H1 (cell line): Measurements from ENCODE around the gene CDC40. TPM values are rescaled to one million over a fixed set of nuclear protein-coding genes. Genes with fewer than 3 reads are reported as not detected.

Experiments used
- CTCF ChIA-PET: fragments of 300-600 bp; sonication (Branson Sonifier 250); formaldehyde crosslinking; loops from one replicate; lab custom pipeline; 2021; ENCODE audit not compliant: partially characterized antibody; lab: Charles Lee
- POLR2A ChIA-PET: fragments of 300-600 bp; sonication (Branson Sonifier 250); formaldehyde crosslinking; loops from one replicate; lab custom pipeline; 2021; ENCODE audit warnings: inconsistent platforms; ENCODE audit not compliant: partially characterized antibody; lab: Charles Lee
- DNase-seq, 2 experiments: peaks; one replicate each; pipeline versions ENCODE4 v3.0.0 to v3.0.0-alpha.2; 2010 to 2022; ENCODE audit warnings: low spot score in 2 of 2, low read depth in 1 of 2, mixed read lengths in 1 of 2
- FAIRE-seq: peaks from 2 replicates; lab custom pipeline; 2011; peaks lifted over from hg19 to GRCh38; lab: Jason Lieb, UNC
- H2AFZ ChIP-seq: 2 replicates; pipeline ENCODE4 v1.8.1; 2012; ENCODE audit warnings: low read length, inconsistent platforms
- H2AK5ac ChIP-seq: 2 replicates; pipeline ENCODE4 v1.6.1; 2013; ENCODE audit warnings: low read depth, low read length
- H2BK120ac ChIP-seq: replicated peaks from 2 replicates; pipeline ENCODE3; 2013; ENCODE audit warnings: low read depth, low read length, inconsistent platforms
- H2BK12ac ChIP-seq: 2 replicates; pipeline ENCODE4 v1.6.1; 2013; ENCODE audit warnings: low read depth, low read length
- H2BK15ac ChIP-seq: 2 replicates; pipeline ENCODE4 v1.6.1; 2013; ENCODE audit warnings: low read length
- H2BK20ac ChIP-seq: 2 replicates; pipeline ENCODE4 v1.6.1; 2013; ENCODE audit warnings: low read length
- H2BK5ac ChIP-seq: 2 replicates; pipeline ENCODE4 v1.6.1; 2013; ENCODE audit warnings: low read depth, low read length
- H3K14ac ChIP-seq: 2 replicates; pipeline ENCODE4 v1.6.1; 2013; ENCODE audit warnings: inconsistent platforms; ENCODE audit not compliant: insufficient read length
- H3K18ac ChIP-seq: 2 replicates; pipeline ENCODE4 v1.6.1; 2013; ENCODE audit warnings: low read length; ENCODE audit errors: extremely low read depth
- H3K23ac ChIP-seq: 2 replicates; pipeline ENCODE4 v1.6.1; 2013; ENCODE audit warnings: inconsistent platforms; ENCODE audit not compliant: insufficient read length
- H3K23me2 ChIP-seq: 2 replicates; pipeline ENCODE4 v1.6.1; 2013; ENCODE audit warnings: low read depth, low read length
- H3K27ac ChIP-seq: 2 replicates; pipeline ENCODE4 v1.6.1; 2011; ENCODE audit warnings: low read depth, low read length, inconsistent platforms
- H3K27me3 ChIP-seq, 4 experiments: replicated peaks in 1 of 4; 1 replicate in 1 of 4; 2 replicates in 3 of 4; pipeline versions ENCODE4 v1.6.1 to v1.8.1; 2011 to 2013; ENCODE audit warnings: low read length in 3 of 4, mild to moderate bottlenecking in 3 of 4, inconsistent platforms in 2 of 4, mixed read lengths in 2 of 4, moderate library complexity in 1 of 4; ENCODE audit not compliant: control insufficient read depth in 3 of 4, insufficient read depth in 3 of 4; ENCODE audit errors: extremely low read depth in 1 of 4
- H3K36me3 ChIP-seq, 4 experiments: 2 replicates each; pipeline versions ENCODE4 v1.6.1 to v1.8.1; 2011 to 2013; ENCODE audit warnings: mild to moderate bottlenecking in 4 of 4, low read length in 3 of 4, moderate library complexity in 2 of 4, control low read depth in 1 of 4, inconsistent platforms in 1 of 4; ENCODE audit not compliant: insufficient read depth in 4 of 4, control insufficient read depth in 2 of 4
- H3K4ac ChIP-seq: replicated peaks from 2 replicates; pipeline ENCODE3; 2013; ENCODE audit warnings: low read length, low read depth, mixed read lengths, inconsistent platforms; ENCODE audit not compliant: insufficient read length
- H3K4me1 ChIP-seq, 4 experiments: replicated peaks in 1 of 4; 1 replicate in 1 of 4; 2 replicates in 3 of 4; pipeline versions ENCODE4 v1.6.1 to v1.8.1; 2011 to 2013; ENCODE audit warnings: low read length in 3 of 4, inconsistent platforms in 2 of 4, mixed read lengths in 1 of 4; ENCODE audit not compliant: insufficient read depth in 4 of 4, control insufficient read depth in 3 of 4
- H3K4me2 ChIP-seq, 2 experiments: 2 replicates each; pipeline versions ENCODE4 v1.6.1 to v1.8.1; 2011 to 2013; ENCODE audit warnings: low read depth in 2 of 2, low read length in 2 of 2, control low read depth in 1 of 2, inconsistent platforms in 1 of 2, mild to moderate bottlenecking in 1 of 2; ENCODE audit not compliant: insufficient read depth in 1 of 2
- H3K4me3 ChIP-seq, 4 experiments: fragments of 200-600, 300-600 bp in 1 of 4; sonication (generic), shearing (Covaris generic), sonication (Bioruptor Twin) in 1 of 4; 2 replicates each; pipeline versions ENCODE4 v1.5.1 to v1.8.1; 2011 to 2016; ENCODE audit warnings: low read length in 4 of 4, low read depth in 3 of 4, control low read depth in 2 of 4, inconsistent platforms in 2 of 4, mild to moderate bottlenecking in 2 of 4, mixed read lengths in 1 of 4, moderate library complexity in 1 of 4; ENCODE audit not compliant: insufficient read depth in 2 of 4; ENCODE audit errors: extremely low read depth in 1 of 4
- H3K56ac ChIP-seq: replicated peaks from 2 replicates; pipeline ENCODE3; 2013; ENCODE audit warnings: low read depth, mild to moderate bottlenecking, mixed read lengths, low read length, inconsistent platforms; ENCODE audit not compliant: insufficient read length
- H3K79me1 ChIP-seq: 2 replicates; pipeline ENCODE4 v1.6.1; 2013; ENCODE audit warnings: low read depth, low read length, control low read depth
- H3K79me2 ChIP-seq, 2 experiments: 2 replicates each; pipeline versions ENCODE4 v1.6.1 to v1.8.1; 2012 to 2013; ENCODE audit warnings: low read length in 2 of 2, mild to moderate bottlenecking in 2 of 2, inconsistent platforms in 1 of 2; ENCODE audit not compliant: insufficient read depth in 2 of 2, control insufficient read depth in 1 of 2
- H3K9ac ChIP-seq, 4 experiments: replicated peaks in 1 of 4; 1 replicate in 1 of 4; 2 replicates in 3 of 4; pipeline versions ENCODE4 v1.6.1 to v1.8.1; 2011 to 2013; ENCODE audit warnings: low read depth in 3 of 4, low read length in 3 of 4, control low read depth in 2 of 4, mild to moderate bottlenecking in 2 of 4, moderate library complexity in 2 of 4, inconsistent platforms in 1 of 4; ENCODE audit errors: extremely low read depth in 1 of 4
- H3K9me3 ChIP-seq, 2 experiments: 2 replicates each; pipeline versions ENCODE4 v1.6.1 to v1.8.1; 2012 to 2013; ENCODE audit warnings: mild to moderate bottlenecking in 2 of 2, moderate library complexity in 2 of 2, control low read depth in 1 of 2, inconsistent platforms in 1 of 2, low read depth in 1 of 2, low read length in 1 of 2, mixed read lengths in 1 of 2; ENCODE audit not compliant: insufficient read depth in 2 of 2
- H4K20me1 ChIP-seq, 2 experiments: replicated peaks in 1 of 2; 2 replicates each; pipeline versions ENCODE3 to v1.8.1; 2011 to 2013; ENCODE audit warnings: inconsistent platforms in 2 of 2, low read length in 2 of 2, mild to moderate bottlenecking in 1 of 2; ENCODE audit not compliant: insufficient read depth in 2 of 2, control insufficient read depth in 1 of 2
- H4K5ac ChIP-seq: 2 replicates; pipeline ENCODE4 v1.6.1; 2013; ENCODE audit warnings: low read length, low read depth, mixed read lengths, inconsistent platforms; ENCODE audit not compliant: insufficient read length
- H4K8ac ChIP-seq: 2 replicates; pipeline ENCODE4 v1.8.0; 2013; ENCODE audit warnings: mild to moderate bottlenecking, moderate library complexity, low read length, inconsistent platforms; ENCODE audit not compliant: insufficient read depth; ENCODE audit errors: extremely low read depth
- H4K91ac ChIP-seq: replicated peaks from 2 replicates; pipeline ENCODE3; 2013; ENCODE audit warnings: low read length, mixed read lengths, inconsistent platforms; ENCODE audit not compliant: insufficient read length
- ASH2L ChIP-seq: fragments of 200-600, 300-600 bp; sonication (generic); IDR thresholded peaks from one replicate; pipeline ENCODE4 v1.7.1; 2017; ENCODE audit warnings: low read length
- RNF2 ChIP-seq: fragments of 200-900, 300-1000 bp; sonication (generic); IDR thresholded peaks from 2 replicates; pipeline ENCODE4 v1.7.1; 2016; ENCODE audit warnings: borderline replicate concordance, low read depth, mild to moderate bottlenecking, antibody characterized with exemption, low read length; ENCODE audit not compliant: poor library complexity, severe bottlenecking; ENCODE audit errors: missing control alignments
- SIN3A ChIP-seq, 2 experiments: IDR thresholded peaks in 1 of 2; conservative IDR thresholded peaks in 1 of 2; 2 replicates each; pipeline ENCODE4 v1.6.1; 2011 to 2012; ENCODE audit warnings: low read length in 2 of 2, improper control_type of control experiment in 1 of 2, low read depth in 1 of 2, mild to moderate bottlenecking in 1 of 2
- ZNF274 ChIP-seq: IDR thresholded peaks from 2 replicates; pipeline ENCODE4 v1.7.0; 2012; ENCODE audit warnings: low read length, borderline replicate concordance; ENCODE audit errors: extremely low read depth
- WGBS, 2 experiments: shearing (Covaris generic) in 1 of 2; methylation state at CpG; one replicate each; pipeline versions ENCODE4 v1.1.6 to v1.1.7; 2013 to 2015; ENCODE audit warnings: low lambda C conversion rate in 2 of 2, mixed read lengths in 2 of 2, inconsistent platforms in 1 of 2, low coverage in 1 of 2, missing lambda C conversion rate in 1 of 2; ENCODE audit not compliant: insufficient replicate concordance in 2 of 2, insufficient coverage in 1 of 2, insufficient read length in 1 of 2; ENCODE audit errors: extremely low coverage in 1 of 2, missing lambda C conversion rate in 1 of 2; 5-methylcytosine and 5-hydroxymethylcytosine counted together
- polyA plus RNA-seq, 7 experiments: library from polyadenylated mRNA; depleted of rRNA in 3 of 7; stranded (reverse) in 5 of 7; unstranded in 2 of 7; fragments of >200 nt in 5 of 7; fragments of 200-250 nt in 2 of 7; gene quantifications; 1 replicate in 5 of 7; 2 replicates in 1 of 7; 4 replicates in 1 of 7; pipeline versions ENCODE4 v1.2.1 to v1.2.3, GENCODE V29; 2011 to 2013; ENCODE audit warnings: missing spikeins in 2 of 7, mixed read lengths in 2 of 7
- total RNA-seq: library from RNA; stranded (reverse); fragmentation: NEBNext Ultra II Directional; extraction: Animal tissue kit (Norgen Biotek cat#: 25700); gene quantifications from 2 replicates; pipeline ENCODE4 v1.2.1, GENCODE V29; 2021

Gene CDC40
- total and polyA plus RNA-seq, 2 of the 8 experiments (the other 6 are each of a cell fraction or from before 2014, with no cell fraction given), result 7.3 to 27.2 TPM

GRCh38 chr6:110211753-110212152, 31.5 kb downstream of the CDC40 start:
- H3K36me3 ChIP-seq, result peaks cover 4 to 57% (median 20%) of the 10 kb centered on the region in 4 experiments; a peak in 7 of 8 replicates
- no peak overlapping the region for H3K14ac ChIP-seq
- H4K91ac ChIP-seq, result no peak overlapping the region
- no peaks in the 10 kb centered on the region for H4K20me1 ChIP-seq
- no peak overlapping the region for H3K4me3 ChIP-seq
- no peak overlapping the region for H3K4me2 ChIP-seq
- no peak overlapping the region for H2AFZ ChIP-seq
- H4K5ac ChIP-seq, result no peak overlapping the region
- H3K23me2 ChIP-seq, result no peaks in the 10 kb centered on the region
- no peaks in the 10 kb centered on the region for H3K79me2 ChIP-seq
- FAIRE-seq (no peak), DNase-seq (no peak)
- H2BK20ac ChIP-seq, result no peak overlapping the region
- H3K79me1 ChIP-seq, result no peaks in the 10 kb centered on the region
- H3K4me1 ChIP-seq, result no peaks in the 10 kb centered on the region
- H3K27ac ChIP-seq, result no peak overlapping the region
- 92% methylated on average over 1 of the region's 1 CpG; no CpG with 5 or more reads in 1 of the 2 experiments for WGBS, 2 experiments
- H2BK12ac ChIP-seq, result no peak overlapping the region
- H3K4ac ChIP-seq, result no peak overlapping the region
- H3K9me3 ChIP-seq, result no peaks in the 10 kb centered on the region
- no peak overlapping the region for H2AK5ac ChIP-seq
- no peak overlapping the region for H4K8ac ChIP-seq
- no peak overlapping the region for H2BK5ac ChIP-seq
- no peak overlapping the region for H3K9ac ChIP-seq
- TF ChIP-seq ZNF274 (no peak), SIN3A (conservative IDR thresholded peaks at IDR 0.05 in 1 of 2, IDR thresholded peaks at IDR 0.05 in 1 of 2; ENCODE audit: low read depth in 1 of 2, low read length in 2 of 2) (no peak), ASH2L (no peak), RNF2 (no peak)
- CTCF ChIA-PET, result interaction anchor here (2.0 kb wide), 1 partner anchor 172 kb away, joined by 4 read pairs; no protein-coding TSS in a partner anchor
- H3K23ac ChIP-seq, result no peak overlapping the region
- no peak overlapping the region for H3K18ac ChIP-seq
- H3K27me3 ChIP-seq, result peaks cover 0 to 1% (median 0%) of the 10 kb centered on the region in 4 experiments; a peak in 1 of 7 replicates
- no peak overlapping the region for H3K56ac ChIP-seq
- no peak overlapping the region for H2BK15ac ChIP-seq
- H2BK120ac ChIP-seq, result no peak overlapping the region
- POLR2A ChIA-PET, result no interaction called here
